ENCODE measurements around the gene MYOT. TPM values are rescaled to one million over a fixed set of nuclear protein-coding genes. Genes with fewer than 3 reads are reported as not detected.

The MYOT gene
- total RNA-seq, 4 donors from 2014 or later = 99.0 to 801 (median 294) TPM

GRCh38 chr5:137825165-137825564, 42.5 kb upstream of the MYOT start:
- Histone ChIP-seq H3K27ac (peak overlapping the region; percentile 40 to 92 (median 68)), H3K36me3 (no peaks in the 10 kb centered on the region)

DNA sequence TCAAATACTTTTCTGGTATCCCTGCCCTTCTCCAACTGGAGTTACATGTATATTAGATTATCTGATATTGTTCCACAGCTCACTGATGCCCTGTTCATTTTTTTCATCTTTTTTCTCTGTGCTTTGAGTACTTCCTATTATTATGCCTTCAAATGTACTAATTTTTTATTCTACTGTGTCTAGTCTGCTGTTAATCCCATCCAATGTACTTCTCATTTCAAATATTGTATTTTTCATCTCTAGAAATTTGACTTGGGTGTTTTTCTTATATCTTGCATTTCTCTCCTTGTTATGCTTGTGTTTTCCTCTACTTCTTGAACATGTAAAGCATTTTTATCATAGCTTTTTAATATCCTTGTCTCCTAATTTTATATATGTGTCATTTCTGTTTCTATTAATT, 41.6 kb upstream of the MYOT start:
- intact Hi-C loops (cut with DNase I; ENCODE audit: low total_unique reads) = no loop called here

More at GRCh38 chr5:137825165-137825564, 42.5 kb upstream of the MYOT start:
- H3K27me3 ChIP-seq = no peaks in the 10 kb centered on the region
- H3K9me3 ChIP-seq = no peaks in the 10 kb centered on the region
- no peak for ATAC-seq
- intact Hi-C loops (cut with DNase I; ENCODE audit: low total_unique reads) = no loop called here
- no peak for DNase-seq
- H3K4me1 ChIP-seq = peaks cover 26 to 37% of the 10 kb centered on the region in 2 donors
- no peak overlapping the region for H3K4me3 ChIP-seq
- in situ Hi-C loops (cut with MboI; ENCODE audit: low sequenced_read_pairs in 4 of 4) = loop anchor here in 1 of 4 donors (10.0 kb wide), 1 partner anchor 200 kb away; no protein-coding TSS in a partner anchor
- TF ChIP-seq CTCF (IDR thresholded peaks at IDR 0.05 in 4 of 5, conservative IDR thresholded peaks at IDR 0.05 in 1 of 5) (no peak), POLR2A (IDR thresholded peaks at IDR 0.05) (no peak)

DNA sequence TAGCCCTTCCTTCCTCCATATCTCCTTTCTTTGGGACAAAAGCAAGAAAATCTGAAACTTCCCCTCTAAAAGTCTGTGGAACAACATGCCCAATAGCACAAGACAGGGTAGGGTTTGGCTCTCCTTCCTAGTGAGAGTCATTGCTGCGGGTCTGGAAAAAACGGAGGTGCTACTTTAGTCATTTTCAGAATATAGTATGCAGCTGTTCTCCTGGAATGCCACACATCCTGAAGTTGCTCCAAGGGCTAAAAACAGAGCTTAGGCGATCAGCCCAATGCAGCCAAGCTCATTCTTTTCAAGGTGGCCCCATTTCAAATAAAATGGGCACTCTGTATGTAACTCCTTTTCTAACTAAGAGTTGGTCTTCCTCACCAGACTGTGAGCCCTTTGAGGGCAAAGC, 39.5 kb upstream of the MYOT start:
- Histone ChIP-seq H3K27me3 (no peaks in the 10 kb centered on the region), H3K36me3 (no peaks in the 10 kb centered on the region), H3K9me3 (no peaks in the 10 kb centered on the region), H3K4me1 (peaks cover 41 to 52% of the 10 kb centered on the region in 2 donors), H3K27ac (peak overlapping the region; percentile 92 to 94 (median 93)), H3K4me3 (no peak overlapping the region)
- peak; percentile 66 to 84 for DNase-seq
- ATAC-seq = peak; percentile 94 to 97
- intact Hi-C loops (cut with DNase I; ENCODE audit: low total_unique reads) = no loop called here
- no peak for TF ChIP-seq CTCF (IDR thresholded peaks at IDR 0.05 in 4 of 5, conservative IDR thresholded peaks at IDR 0.05 in 1 of 5)
- no peak for TF ChIP-seq POLR2A (IDR thresholded peaks at IDR 0.05)
- in situ Hi-C loops (cut with MboI; ENCODE audit: low sequenced_read_pairs in 4 of 4) = loop anchor here in 1 of 4 donors (10.0 kb wide), 1 partner anchor 203 kb away; no protein-coding TSS in a partner anchor

More for the DNA sequence above, 41.6 kb upstream of the MYOT start:
- H3K27ac ChIP-seq = peak overlapping the region; percentile 45 to 94 (median 92)
- no peaks in the 10 kb centered on the region for H3K27me3 ChIP-seq
- in situ Hi-C loops (cut with MboI; ENCODE audit: low sequenced_read_pairs in 4 of 4) = loop anchor here in 1 of 4 donors (10.0 kb wide), 1 partner anchor 201 kb away; no protein-coding TSS in a partner anchor
- H3K9me3 ChIP-seq = no peaks in the 10 kb centered on the region
- peaks cover 26 to 40% of the 10 kb centered on the region in 2 donors for H3K4me1 ChIP-seq
- no peak for DNase-seq
- H3K36me3 ChIP-seq = no peaks in the 10 kb centered on the region
- ATAC-seq = no peak
- H3K4me3 ChIP-seq = no peak overlapping the region
- TF ChIP-seq CTCF (IDR thresholded peaks at IDR 0.05 in 4 of 5, conservative IDR thresholded peaks at IDR 0.05 in 1 of 5) = no peak

DNA sequence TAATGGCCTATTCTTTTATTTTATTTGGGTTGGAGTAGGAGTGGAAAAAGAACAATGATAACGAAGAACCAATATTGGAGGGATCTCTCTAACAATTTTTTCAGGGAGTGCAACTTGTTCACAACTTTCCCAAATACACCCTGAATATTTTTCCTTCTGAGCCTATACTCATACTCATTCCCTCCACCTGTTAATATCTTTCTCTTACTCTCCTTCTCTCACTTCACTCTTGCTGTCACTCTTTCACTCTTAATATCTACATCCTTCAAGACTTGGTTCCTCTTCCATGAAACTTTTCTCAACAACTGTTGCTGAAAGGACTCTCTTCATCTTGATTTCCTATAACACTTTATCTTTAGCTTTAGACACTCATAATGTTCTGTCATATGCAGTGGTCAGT, 39.0 kb upstream of the MYOT start:
- Histone ChIP-seq H3K27me3 (no peaks in the 10 kb centered on the region), H3K36me3 (no peaks in the 10 kb centered on the region), H3K27ac (peak overlapping the region; percentile 92 to 94 (median 93)), H3K4me1 (peaks cover 44 to 56% of the 10 kb centered on the region in 2 donors), H3K9me3 (no peaks in the 10 kb centered on the region), H3K4me3 (no peak overlapping the region)
- peak in 1 of 2 donors; percentile 39 for ATAC-seq
- TF ChIP-seq POLR2A (IDR thresholded peaks at IDR 0.05) (no peak), CTCF (IDR thresholded peaks at IDR 0.05 in 4 of 5, conservative IDR thresholded peaks at IDR 0.05 in 1 of 5) (no peak)
- intact Hi-C loops (cut with DNase I; ENCODE audit: low total_unique reads) (no loop called here), in situ Hi-C loops (cut with MboI; ENCODE audit: low sequenced_read_pairs in 4 of 4) (loop anchor here in 1 of 4 donors (10.0 kb wide), 1 partner anchor 204 kb away; no protein-coding TSS in a partner anchor)
- DNase-seq = no peak

Data from gastrocnemius medialis (tissue), 4 donors.